ENCODE results near the gene MTA1. TPM values are rescaled to one million over a fixed set of nuclear protein-coding genes. Genes with fewer than 3 reads are reported as not detected.

MTA1 gene
- total RNA-seq, 1 donor from 2014 or later: 48.3 TPM

DNA sequence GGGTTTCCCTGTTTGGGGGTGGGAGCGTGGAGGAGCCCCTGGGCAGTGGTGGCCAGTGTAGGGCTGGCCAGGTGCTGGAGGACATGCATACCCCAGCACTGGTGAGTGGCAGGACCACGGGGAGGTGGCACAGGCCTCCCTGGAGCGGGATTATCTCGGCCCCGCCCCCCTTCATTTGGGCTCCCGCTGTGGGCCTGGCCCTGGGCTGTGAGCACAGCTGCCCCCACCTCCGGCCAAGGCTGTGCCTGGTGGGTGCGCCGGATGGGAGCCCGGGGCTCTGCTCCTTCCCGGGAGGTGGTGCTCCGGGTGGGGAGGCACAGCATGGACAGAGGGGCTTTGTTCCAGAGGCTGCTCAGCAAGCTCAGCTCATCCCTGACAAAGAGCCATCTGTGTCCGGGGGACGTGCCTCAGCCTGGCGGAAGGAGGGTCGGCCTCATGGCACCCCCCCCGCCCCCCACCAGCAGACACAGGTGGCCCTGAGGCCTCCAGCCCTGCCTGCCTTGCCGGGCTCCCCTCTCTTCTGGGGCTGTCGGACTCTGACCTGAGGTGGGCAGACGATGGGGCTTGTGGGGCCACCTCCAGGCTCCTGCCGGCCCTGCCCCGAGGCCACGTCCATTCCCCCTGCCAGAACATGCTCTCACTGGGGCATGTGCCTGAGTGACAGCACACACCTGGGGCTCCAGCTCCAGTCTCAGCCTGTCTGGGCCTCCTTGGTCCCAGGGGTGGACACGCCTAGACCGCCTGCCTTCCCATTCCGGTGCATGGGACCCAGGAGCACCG lies 79.8 kb downstream of the MTA1 start:
- DNase-seq: peak; percentile 23

- no peak for DNase-seq
Observed at GRCh38 chr14:105500036-105500725, 80.6 kb downstream of the MTA1 start.

- DNase-seq: no peak
Observed at GRCh38 chr14:105500726-105501101, 81.1 kb downstream of the MTA1 start.

DNA sequence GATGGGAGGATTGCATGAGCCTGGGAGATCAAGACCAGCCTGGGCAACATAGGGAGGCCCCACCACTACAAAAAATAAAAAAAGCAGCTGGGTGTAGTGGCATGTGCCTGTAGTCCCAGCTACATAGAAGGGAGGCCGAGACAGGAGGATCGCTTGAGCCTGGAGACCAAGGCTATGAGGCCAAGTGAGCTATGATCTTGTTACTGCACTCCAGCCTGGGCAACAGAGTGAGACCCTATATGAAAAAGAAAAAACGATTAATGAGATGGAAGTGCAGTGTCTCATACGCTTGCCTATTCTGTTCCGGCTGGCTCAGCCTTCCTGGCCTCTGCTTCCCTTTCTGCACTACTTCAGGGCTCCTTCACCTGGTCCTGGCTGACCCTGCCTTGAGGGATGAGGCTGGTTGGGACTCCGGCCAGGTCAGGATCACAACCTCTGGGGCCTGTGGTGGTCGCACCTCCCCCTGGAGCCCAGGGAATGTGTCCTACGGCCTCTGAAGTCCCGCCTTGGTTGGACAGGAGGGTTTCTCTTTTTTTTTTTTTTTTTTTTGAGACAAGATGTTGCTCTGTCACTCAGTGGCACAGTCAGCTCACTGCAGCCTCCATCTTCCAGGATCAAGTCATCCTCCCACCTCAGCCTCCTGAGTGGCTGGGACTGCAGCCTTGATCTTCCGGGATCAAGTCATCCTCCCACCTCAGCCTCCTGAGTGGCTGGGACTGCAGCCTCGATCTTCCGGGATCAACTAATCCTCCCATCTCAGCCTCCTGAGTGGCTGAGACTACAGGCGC lies 82.1 kb downstream of the MTA1 start:
- DNase-seq: no peak

DNA sequence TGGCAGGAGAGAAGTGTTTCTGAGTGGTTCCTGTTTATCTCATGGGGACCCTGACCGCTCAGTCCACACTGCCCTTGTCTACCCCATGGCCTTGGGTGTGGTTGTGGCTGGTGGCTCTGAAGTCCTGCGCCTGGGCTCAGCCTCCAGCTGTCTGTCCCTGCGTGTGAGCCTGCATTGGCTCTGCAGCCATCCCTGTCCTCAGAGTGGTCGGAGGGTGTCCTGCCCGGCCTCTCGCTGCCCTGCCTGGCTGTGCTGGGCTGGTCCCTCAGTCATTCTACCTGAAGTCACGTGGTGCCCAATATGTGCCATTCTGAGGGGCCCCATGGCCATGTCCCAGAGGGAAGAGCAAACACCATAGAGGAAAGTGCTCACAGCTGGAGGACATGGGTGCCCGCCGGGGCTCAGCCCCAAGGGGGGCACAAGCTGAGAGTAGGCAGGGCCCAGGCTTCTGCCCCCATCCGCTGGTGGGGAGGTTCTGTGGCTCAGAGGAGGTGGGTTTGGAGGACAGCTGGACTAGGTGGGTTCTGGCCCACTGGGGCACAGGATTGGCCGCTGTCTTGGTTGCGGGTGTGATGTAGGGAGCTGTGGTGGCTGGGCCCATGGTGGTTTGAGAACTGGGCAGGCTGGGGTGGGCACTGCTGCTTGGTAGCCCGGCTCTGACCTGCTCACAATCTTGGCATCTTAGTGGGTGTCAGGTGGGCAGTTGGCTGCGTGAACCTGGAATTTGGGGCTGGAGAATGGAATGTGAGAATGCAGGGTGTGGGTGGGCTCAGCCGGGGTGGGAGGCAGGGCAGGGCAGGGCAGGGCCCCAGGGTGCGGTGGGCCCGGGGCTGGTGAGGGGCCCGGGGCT lies 83.0 kb downstream of the MTA1 start:
- DNase-seq: no peak

GRCh38 chr14:105503296-105503640 lies 83.6 kb downstream of the MTA1 start:
- DNase-seq: no peak

- DNase-seq: no peak
Observed at GRCh38 chr14:105503935-105504692, 84.5 kb downstream of the MTA1 start.

GRCh38 chr14:105505101-105505500 lies 85.5 kb downstream of the MTA1 start:
- DNase-seq: no peak

GRCh38 chr14:105507247-105507646 lies 87.6 kb downstream of the MTA1 start:
- DNase-seq: no peak

DNA sequence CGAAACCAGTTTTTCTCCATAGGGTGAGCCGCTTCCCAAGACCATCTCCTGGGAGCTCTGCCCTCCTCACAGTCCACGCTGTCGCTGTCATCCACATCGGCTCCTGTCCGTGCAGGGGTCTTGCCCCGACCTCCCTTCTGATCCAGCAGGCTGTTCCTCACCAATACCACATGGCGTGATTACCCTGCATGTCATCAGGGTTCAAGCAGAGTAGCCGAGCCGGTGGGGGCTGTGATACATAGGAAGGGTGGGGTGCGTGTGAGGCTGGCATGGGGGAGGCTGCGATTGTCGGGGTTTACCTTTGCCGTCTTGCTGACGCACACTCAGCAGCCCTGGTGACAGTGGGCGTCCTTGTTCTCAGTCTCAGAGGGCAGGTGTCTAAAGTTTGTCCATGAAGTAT lies 88.4 kb downstream of the MTA1 start:
- no peak for DNase-seq

- no peak for DNase-seq
Observed at GRCh38 chr14:105508601-105509000, 89.0 kb downstream of the MTA1 start.

- no peak for DNase-seq
Observed at GRCh38 chr14:105517096-105517495, 97.5 kb downstream of the MTA1 start.

DNA sequence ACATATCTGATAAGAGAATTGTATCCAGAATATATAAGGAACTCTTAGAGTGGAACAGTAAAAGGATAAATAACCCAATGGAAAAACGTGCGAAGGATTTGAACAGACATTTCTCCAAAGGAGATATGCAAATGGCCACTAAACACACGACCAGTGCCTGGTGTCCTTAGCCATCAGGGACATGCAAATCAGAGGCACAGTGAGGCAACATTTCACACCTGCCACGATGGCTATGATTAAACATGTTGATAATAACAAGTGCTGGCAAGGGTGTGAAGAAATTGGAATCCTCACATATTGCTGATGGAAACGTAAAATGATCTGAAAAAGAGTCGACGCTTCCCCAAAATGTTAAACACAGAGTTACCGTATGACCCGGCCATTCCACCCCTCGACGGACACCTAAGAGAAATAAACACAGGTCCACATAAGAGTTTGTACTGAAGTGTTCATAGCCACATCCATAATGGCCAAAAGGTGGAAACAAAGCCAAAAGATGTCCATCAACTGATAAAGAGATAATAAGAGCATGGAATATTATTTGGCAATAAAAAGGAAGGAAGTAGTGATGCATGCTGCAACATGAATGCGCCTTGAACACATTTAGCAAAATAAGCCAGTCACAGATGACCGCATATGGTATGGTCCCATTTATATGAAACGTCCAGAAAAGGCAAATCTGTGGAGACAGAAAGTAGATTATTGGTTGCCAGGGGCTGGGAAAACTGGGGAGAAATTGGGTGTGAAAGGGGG lies 100.5 kb downstream of the MTA1 start:
- DNase-seq: no peak

Other genes with a start within 250 kb of the MTA1 start
- 11.4 TPM for gene NUDT14, start 238.5 kb upstream of the MTA1 start, total RNA-seq
- 29.0 TPM for gene BTBD6, start 171.3 kb upstream of the MTA1 start, total RNA-seq
- gene BRF1, start 118.8 kb upstream of the MTA1 start, total RNA-seq: 33.0 TPM
- 44.9 TPM for gene PACS2, start 105.1 kb upstream of the MTA1 start, total RNA-seq
- 0.20 TPM for gene TEX22, start 21.3 kb upstream of the MTA1 start, total RNA-seq
- gene CRIP2, start 55.0 kb downstream of the MTA1 start, total RNA-seq: 43.2 TPM
- gene CRIP1, start 67.1 kb downstream of the MTA1 start, total RNA-seq: 10.5 TPM
- 5.5 TPM for gene TEDC1, start 71.4 kb downstream of the MTA1 start, total RNA-seq
- 3.7 TPM for gene TMEM121, start 106.8 kb downstream of the MTA1 start, total RNA-seq